ENCODE results near the gene GRAMD1B. TPM values are rescaled to one million over a fixed set of nuclear protein-coding genes. Genes with fewer than 3 reads are reported as not detected.

Gene GRAMD1B
- total and polyA plus RNA-seq, 4 donors, result 28.7 to 51.5 (median 45.9) TPM

- Histone ChIP-seq H3K4me3 (ENCODE audit: low read depth, low read length) (no peak overlapping the region), H3K4me1 (ENCODE audit: control insufficient read depth, insufficient read depth, low read length) (no peaks in the 10 kb centered on the region), H3K9me3 (ENCODE audit: control insufficient read depth, insufficient read depth, low read length) (no peaks in the 10 kb centered on the region), H3K27me3 (ENCODE audit: control insufficient read depth, insufficient read depth, low read length) (no peaks in the 10 kb centered on the region), H3K27ac (ENCODE audit: low read depth, low read length) (no peak overlapping the region), H3K36me3 (ENCODE audit: control insufficient read depth, insufficient read depth, low read length) (peaks cover 63% of the 10 kb centered on the region)
- DNase-seq (ENCODE audit: low read depth in 4 of 6, low spot score in 6 of 6), result no peak
- 100% methylated on average over 1 of the region's 9 CpGs for WGBS (ENCODE audit: insufficient coverage)
Observed at GRCh38 chr11:123622576-123622975, 192.5 kb downstream of the GRAMD1B start.

GRCh38 chr11:123624974-123625373 lies 194.9 kb downstream of the GRAMD1B start:
- H3K27ac ChIP-seq (ENCODE audit: low read depth, low read length), result no peak overlapping the region
- no CpG with 5 or more reads among the region's 2 CpGs for WGBS (ENCODE audit: insufficient coverage)
- H3K36me3 ChIP-seq (ENCODE audit: control insufficient read depth, insufficient read depth, low read length), result peaks cover 50% of the 10 kb centered on the region
- no peak overlapping the region for H3K4me3 ChIP-seq (ENCODE audit: low read depth, low read length)
- H3K9me3 ChIP-seq (ENCODE audit: control insufficient read depth, insufficient read depth, low read length), result no peaks in the 10 kb centered on the region
- no peaks in the 10 kb centered on the region for H3K4me1 ChIP-seq (ENCODE audit: control insufficient read depth, insufficient read depth, low read length)
- H3K27me3 ChIP-seq (ENCODE audit: control insufficient read depth, insufficient read depth, low read length), result no peaks in the 10 kb centered on the region
- no peak for DNase-seq (ENCODE audit: low read depth in 4 of 6, low spot score in 6 of 6)

- WGBS (ENCODE audit: insufficient coverage), result 61% methylated on average over 8 of the region's 10 CpGs
- Histone ChIP-seq H3K27me3 (ENCODE audit: control insufficient read depth, insufficient read depth, low read length) (no peaks in the 10 kb centered on the region), H3K36me3 (ENCODE audit: control insufficient read depth, insufficient read depth, low read length) (peaks cover 37% of the 10 kb centered on the region), H3K27ac (ENCODE audit: low read depth, low read length) (no peak overlapping the region), H3K9me3 (ENCODE audit: control insufficient read depth, insufficient read depth, low read length) (no peaks in the 10 kb centered on the region), H3K4me1 (ENCODE audit: control insufficient read depth, insufficient read depth, low read length) (no peaks in the 10 kb centered on the region), H3K4me3 (ENCODE audit: low read depth, low read length) (no peak overlapping the region)
- DNase-seq (ENCODE audit: low read depth in 4 of 6, low spot score in 6 of 6), result no peak
Observed at GRCh38 chr11:123628936-123629683, 199.0 kb downstream of the GRAMD1B start.

DNA sequence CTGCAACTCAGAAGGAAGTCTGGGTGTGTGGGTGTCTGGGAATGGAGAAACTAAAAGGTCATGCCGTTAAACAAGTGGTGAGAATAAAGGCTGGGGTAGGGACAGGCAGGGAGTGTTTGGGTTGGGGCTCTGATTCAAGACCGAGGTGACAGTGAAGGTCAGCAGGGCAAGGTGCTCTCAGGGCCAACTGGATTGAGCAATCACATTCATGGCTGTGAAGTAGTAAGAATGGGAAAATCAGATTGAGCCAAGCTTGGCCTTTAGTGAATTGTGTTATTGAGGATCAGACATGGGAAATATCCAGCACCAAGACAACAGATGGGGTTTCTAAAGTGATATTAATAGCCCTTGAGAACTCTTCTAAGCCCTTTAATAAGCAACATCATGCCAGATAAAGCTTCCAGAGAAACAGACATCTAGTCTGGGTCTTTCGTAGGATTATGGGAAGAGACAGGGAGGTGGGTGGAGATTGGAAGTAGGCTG lies 200.1 kb downstream of the GRAMD1B start:
- no peaks in the 10 kb centered on the region for H3K27me3 ChIP-seq (ENCODE audit: control insufficient read depth, insufficient read depth, low read length)
- 71% methylated on average over 2 of the region's 3 CpGs for WGBS (ENCODE audit: insufficient coverage)
- H3K27ac ChIP-seq (ENCODE audit: low read depth, low read length), result no peak overlapping the region

GRCh38 chr11:123640029-123640428 lies 210.0 kb downstream of the GRAMD1B start:
- 83% methylated on average over 2 of the region's 5 CpGs for WGBS (ENCODE audit: insufficient coverage)
- peaks cover 37% of the 10 kb centered on the region for H3K36me3 ChIP-seq (ENCODE audit: control insufficient read depth, insufficient read depth, low read length)
- H3K4me1 ChIP-seq (ENCODE audit: control insufficient read depth, insufficient read depth, low read length), result no peaks in the 10 kb centered on the region
- DNase-seq (ENCODE audit: low read depth in 4 of 6, low spot score in 6 of 6), result no peak
- no peak overlapping the region for H3K4me3 ChIP-seq (ENCODE audit: low read depth, low read length)
- no peaks in the 10 kb centered on the region for H3K27me3 ChIP-seq (ENCODE audit: control insufficient read depth, insufficient read depth, low read length)
- no peak overlapping the region for H3K27ac ChIP-seq (ENCODE audit: low read depth, low read length)
- H3K9me3 ChIP-seq (ENCODE audit: control insufficient read depth, insufficient read depth, low read length), result no peaks in the 10 kb centered on the region

More for the DNA sequence above, 200.1 kb downstream of the GRAMD1B start:
- Histone ChIP-seq H3K4me3 (ENCODE audit: low read depth, low read length) (no peak overlapping the region), H3K9me3 (ENCODE audit: control insufficient read depth, insufficient read depth, low read length) (no peaks in the 10 kb centered on the region), H3K36me3 (ENCODE audit: control insufficient read depth, insufficient read depth, low read length) (peaks cover 40% of the 10 kb centered on the region), H3K4me1 (ENCODE audit: control insufficient read depth, insufficient read depth, low read length) (no peaks in the 10 kb centered on the region)
- no peak for DNase-seq (ENCODE audit: low read depth in 4 of 6, low spot score in 6 of 6)

DNA sequence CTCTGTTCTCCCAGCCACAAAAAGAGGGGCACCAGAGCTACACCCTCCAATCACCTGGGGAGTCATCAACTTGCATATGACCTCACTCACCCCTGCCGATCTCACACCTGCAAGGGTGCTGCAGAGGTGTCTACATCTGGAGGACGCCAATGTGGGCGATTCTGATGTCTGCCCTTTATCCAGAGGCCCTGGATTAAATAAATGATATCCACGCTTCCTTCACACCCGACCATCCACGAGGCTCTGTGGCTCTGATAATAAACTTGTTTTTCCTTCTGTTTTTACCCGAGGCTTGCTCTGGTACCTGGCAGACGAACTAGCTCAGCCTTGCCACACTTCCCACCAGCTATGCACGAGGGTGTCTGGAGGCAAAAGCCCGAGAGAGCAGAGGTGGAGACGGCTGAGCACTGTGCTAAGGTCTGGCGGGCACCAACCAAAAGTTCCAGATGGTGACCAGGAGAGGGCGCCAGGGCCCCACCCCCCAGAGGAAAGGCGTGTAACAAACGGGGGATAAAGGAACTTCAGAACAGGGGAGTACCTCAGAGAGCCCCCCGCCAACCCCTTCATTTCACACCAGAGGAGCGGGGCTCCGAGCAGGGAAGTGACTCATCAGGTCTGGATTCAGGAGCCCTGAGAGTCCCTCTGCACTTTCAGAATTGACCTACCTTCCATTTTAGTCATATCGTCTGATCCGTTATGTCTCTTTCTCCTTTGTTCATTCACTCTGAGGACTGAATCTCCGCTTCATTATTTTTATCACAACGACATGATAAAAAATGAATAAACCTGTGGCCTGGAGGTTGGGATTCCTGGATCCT lies 210.8 kb downstream of the GRAMD1B start:
- no peak overlapping the region for H3K27ac ChIP-seq (ENCODE audit: low read depth, low read length)
- H3K9me3 ChIP-seq (ENCODE audit: control insufficient read depth, insufficient read depth, low read length), result no peaks in the 10 kb centered on the region
- no peak overlapping the region for H3K4me3 ChIP-seq (ENCODE audit: low read depth, low read length)
- peaks cover 6% of the 10 kb centered on the region for H3K4me1 ChIP-seq (ENCODE audit: control insufficient read depth, insufficient read depth, low read length)
- WGBS (ENCODE audit: insufficient coverage), result 25% methylated on average over 16 of the region's 22 CpGs
- no peaks in the 10 kb centered on the region for H3K27me3 ChIP-seq (ENCODE audit: control insufficient read depth, insufficient read depth, low read length)
- peaks cover 41% of the 10 kb centered on the region for H3K36me3 ChIP-seq (ENCODE audit: control insufficient read depth, insufficient read depth, low read length)
- peak in 2 of 6 donors; percentile 68 to 83 for DNase-seq (ENCODE audit: low read depth in 4 of 6, low spot score in 6 of 6)

GRCh38 chr11:123641495-123641840 lies 211.4 kb downstream of the GRAMD1B start:
- H3K4me3 ChIP-seq (ENCODE audit: low read depth, low read length), result no peak overlapping the region
- WGBS (ENCODE audit: insufficient coverage), result 34% methylated on average over 2 of the region's 4 CpGs
- peaks cover 6% of the 10 kb centered on the region for H3K4me1 ChIP-seq (ENCODE audit: control insufficient read depth, insufficient read depth, low read length)
- H3K27me3 ChIP-seq (ENCODE audit: control insufficient read depth, insufficient read depth, low read length), result no peaks in the 10 kb centered on the region
- no peak overlapping the region for H3K27ac ChIP-seq (ENCODE audit: low read depth, low read length)
- no peaks in the 10 kb centered on the region for H3K9me3 ChIP-seq (ENCODE audit: control insufficient read depth, insufficient read depth, low read length)
- peaks cover 40% of the 10 kb centered on the region for H3K36me3 ChIP-seq (ENCODE audit: control insufficient read depth, insufficient read depth, low read length)
- no peak for DNase-seq (ENCODE audit: low read depth in 4 of 6, low spot score in 6 of 6)

DNA sequence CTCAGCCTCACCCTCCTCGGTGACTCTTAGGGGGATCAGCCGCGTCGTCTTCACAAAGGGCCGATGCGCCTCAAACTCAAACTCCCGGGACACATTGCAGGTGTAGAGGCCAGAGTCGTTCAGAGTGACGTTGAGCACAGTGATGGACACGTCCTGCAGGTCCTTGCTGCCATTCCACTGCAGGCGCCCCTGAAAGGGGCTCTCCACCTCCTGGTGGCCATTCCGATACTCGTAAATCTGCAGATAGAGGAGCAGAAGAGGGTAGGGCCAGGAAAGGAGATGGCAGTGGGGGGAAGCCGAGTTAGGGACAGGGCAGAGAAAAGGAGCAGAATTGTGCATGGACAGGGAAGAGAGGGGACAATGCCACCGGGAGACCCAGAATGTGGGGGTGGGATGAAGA lies 212.4 kb downstream of the GRAMD1B start:
- DNase-seq (ENCODE audit: low read depth in 4 of 6, low spot score in 6 of 6), result no peak
- Histone ChIP-seq H3K27ac (ENCODE audit: low read depth, low read length) (no peak overlapping the region), H3K36me3 (ENCODE audit: control insufficient read depth, insufficient read depth, low read length) (peaks cover 33% of the 10 kb centered on the region), H3K27me3 (ENCODE audit: control insufficient read depth, insufficient read depth, low read length) (no peaks in the 10 kb centered on the region), H3K4me1 (ENCODE audit: control insufficient read depth, insufficient read depth, low read length) (peaks cover 6% of the 10 kb centered on the region), H3K4me3 (ENCODE audit: low read depth, low read length) (no peak overlapping the region), H3K9me3 (ENCODE audit: control insufficient read depth, insufficient read depth, low read length) (no peaks in the 10 kb centered on the region)
- WGBS (ENCODE audit: insufficient coverage), result 89% methylated on average over 15 of the region's 15 CpGs

- peak in 1 of 6 donors; percentile 86 for DNase-seq (ENCODE audit: low read depth in 4 of 6, low spot score in 6 of 6)
- WGBS (ENCODE audit: insufficient coverage), result 65% methylated on average over 7 of the region's 12 CpGs
- H3K4me1 ChIP-seq (ENCODE audit: control insufficient read depth, insufficient read depth, low read length), result peaks cover 6% of the 10 kb centered on the region
Observed at GRCh38 chr11:123645286-123645975, 215.4 kb downstream of the GRAMD1B start.

More at GRCh38 chr11:123645286-123645975, 215.4 kb downstream of the GRAMD1B start:
- Histone ChIP-seq H3K36me3 (ENCODE audit: control insufficient read depth, insufficient read depth, low read length) (peaks cover 18% of the 10 kb centered on the region), H3K27ac (ENCODE audit: low read depth, low read length) (no peak overlapping the region), H3K9me3 (ENCODE audit: control insufficient read depth, insufficient read depth, low read length) (no peaks in the 10 kb centered on the region), H3K4me3 (ENCODE audit: low read depth, low read length) (no peak overlapping the region), H3K27me3 (ENCODE audit: control insufficient read depth, insufficient read depth, low read length) (no peaks in the 10 kb centered on the region)
